ENCODE measurements around the gene ACOXL. TPM values are rescaled to one million over a fixed set of nuclear protein-coding genes. Genes with fewer than 3 reads are reported as not detected.

ACOXL gene
- total and polyA plus RNA-seq, 2 of the 8 experiments (the other 6 are each of a cell fraction or from before 2014, with no cell fraction given): 11.4 to 20.6 TPM

DNA sequence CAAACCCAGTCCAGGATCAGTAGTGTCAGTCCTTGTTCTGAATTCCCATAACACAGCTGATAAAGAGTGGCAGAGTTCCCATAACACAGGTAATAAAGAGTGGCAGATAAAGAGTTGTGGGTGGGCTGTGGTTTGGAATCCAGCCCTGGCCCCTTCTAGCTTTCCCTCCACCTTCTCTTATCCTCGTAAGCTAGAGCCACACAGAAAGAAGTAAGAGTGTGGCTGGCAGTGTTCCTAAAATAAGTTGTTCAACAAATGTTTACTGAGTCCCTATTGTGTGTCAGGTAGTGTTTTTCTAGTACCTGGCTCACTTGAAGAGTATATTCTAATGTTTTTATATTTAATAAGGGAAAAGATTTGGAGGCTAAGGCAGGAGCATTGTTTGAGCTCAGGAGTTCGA, 323.4 kb downstream of the ACOXL start:
- no peaks in the 10 kb centered on the region for H3K9me3 ChIP-seq (ENCODE audit: insufficient read depth in 2 of 2, low read depth in 1 of 2, low read length in 1 of 2)
- H3K36me3 ChIP-seq (ENCODE audit: control insufficient read depth in 2 of 4, insufficient read depth in 4 of 4, low read length in 3 of 4): no peaks in the 10 kb centered on the region; a peak in 2 of 8 replicates
- CTCF ChIA-PET (ENCODE audit: partially characterized antibody): interaction anchor here (1.2 kb wide), 1 partner anchor 10 kb away, joined by 3 read pairs; no protein-coding TSS in a partner anchor
- H3K56ac ChIP-seq (replicated peaks; ENCODE audit: insufficient read length, low read depth, low read length): no peak overlapping the region
- no peaks in the 10 kb centered on the region for H3K79me1 ChIP-seq (ENCODE audit: low read depth, low read length)
- H3K27me3 ChIP-seq (replicated peaks in 1 of 4; ENCODE audit: control insufficient read depth in 3 of 4, extremely low read depth in 1 of 4, insufficient read depth in 3 of 4, low read length in 3 of 4): no peaks in the 10 kb centered on the region
- H4K20me1 ChIP-seq (replicated peaks in 1 of 2; ENCODE audit: control insufficient read depth in 1 of 2, insufficient read depth in 2 of 2, low read length in 2 of 2): no peaks in the 10 kb centered on the region
- no peak overlapping the region for H2BK15ac ChIP-seq (ENCODE audit: low read length)
- no peak overlapping the region for H3K4me2 ChIP-seq (ENCODE audit: insufficient read depth in 1 of 2, low read depth in 2 of 2, low read length in 2 of 2)
- no peak overlapping the region for H3K18ac ChIP-seq (ENCODE audit: extremely low read depth, low read length)
- H4K5ac ChIP-seq (ENCODE audit: insufficient read length, low read depth, low read length): no peak overlapping the region
- H3K4me3 ChIP-seq (ENCODE audit: extremely low read depth in 1 of 4, insufficient read depth in 2 of 4, low read depth in 3 of 4, low read length in 4 of 4): no peak overlapping the region
- H3K79me2 ChIP-seq (ENCODE audit: control insufficient read depth in 1 of 2, insufficient read depth in 2 of 2, low read length in 2 of 2): no peaks in the 10 kb centered on the region
- no peak overlapping the region for H3K23ac ChIP-seq (ENCODE audit: insufficient read length)
- no peak overlapping the region for H2BK12ac ChIP-seq (ENCODE audit: low read depth, low read length)
- H3K9ac ChIP-seq (replicated peaks in 1 of 4; ENCODE audit: extremely low read depth in 1 of 4, low read depth in 3 of 4, low read length in 3 of 4): no peak overlapping the region
- DNase-seq (ENCODE audit: low read depth in 1 of 2, low spot score in 2 of 2) (no peak), FAIRE-seq (no peak)
- H2BK20ac ChIP-seq (ENCODE audit: low read length): no peak overlapping the region
- H3K27ac ChIP-seq (ENCODE audit: low read depth, low read length): no peak overlapping the region
- no peak overlapping the region for H2AFZ ChIP-seq (ENCODE audit: low read length)
- H3K14ac ChIP-seq (ENCODE audit: insufficient read length): no peak overlapping the region
- no peak overlapping the region for H4K91ac ChIP-seq (replicated peaks; ENCODE audit: insufficient read length, low read length)
- H3K23me2 ChIP-seq (ENCODE audit: low read depth, low read length): no peaks in the 10 kb centered on the region
- 75% methylated on average over 2 of the region's 2 CpGs; no CpG with 5 or more reads in 1 of the 2 experiments for WGBS, 2 experiments (ENCODE audit: extremely low coverage in 1 of 2, insufficient coverage in 1 of 2, insufficient read length in 1 of 2, insufficient replicate concordance in 2 of 2, low coverage in 1 of 2, low lambda C conversion rate in 2 of 2, missing lambda C conversion rate in 1 of 2)
- no peak overlapping the region for H3K4ac ChIP-seq (replicated peaks; ENCODE audit: insufficient read length, low read depth, low read length)
- no peak overlapping the region for H2BK5ac ChIP-seq (ENCODE audit: low read depth, low read length)
- no peak overlapping the region for H2BK120ac ChIP-seq (replicated peaks; ENCODE audit: low read depth, low read length)
- H2AK5ac ChIP-seq (ENCODE audit: low read depth, low read length): no peak overlapping the region
- H4K8ac ChIP-seq (ENCODE audit: extremely low read depth, insufficient read depth, low read length): no peak overlapping the region
- POLR2A ChIA-PET (ENCODE audit: partially characterized antibody): no interaction called here
- no peak for TF ChIP-seq TAF1 (IDR thresholded peaks at IDR 0.05; ENCODE audit: low read depth, low read length)
- no peak for TF ChIP-seq SAP30 (IDR thresholded peaks at IDR 0.05; ENCODE audit: insufficient read depth, insufficient replicate concordance, low read length)
- no peak for TF ChIP-seq CEBPB (IDR thresholded peaks at IDR 0.05; ENCODE audit: low read depth, low read length)
- no peak for TF ChIP-seq HDAC2 (IDR thresholded peaks at IDR 0.05; ENCODE audit: borderline replicate concordance in 1 of 2, low read depth in 2 of 2, low read length in 2 of 2)
- no peaks in the 10 kb centered on the region for H3K4me1 ChIP-seq (replicated peaks in 1 of 4; ENCODE audit: control insufficient read depth in 3 of 4, insufficient read depth in 4 of 4, low read length in 3 of 4)
